NK-92 treated with Interleukin-12 subunit alpha and Interleukin-12 subunit beta, amount 100 ng/mL, for 24 hours (cell line): Measurements from ENCODE around the gene PRMT5.

ENCODE experiments used
- DNase-seq: peaks from one replicate; lab custom pipeline; 2025; lab: John Stamatoyannopoulos, UW

The PRMT5 gene

GRCh38 chr14:22875003-22875747, 54.0 kb downstream of the PRMT5 start:
- no peak for DNase-seq

GRCh38 chr14:22872833-22873520, 56.2 kb downstream of the PRMT5 start:
- DNase-seq, result no peak

GRCh38 chr14:22872033-22872832, 56.9 kb downstream of the PRMT5 start:
- DNase-seq, result peak; percentile 63

- DNase-seq, result peak; percentile 87
These were observed 57.7 kb downstream of the PRMT5 start, which contains the start of gene LRP10 for GRCh38 chr14:22871224-22872032. LRP10 (plus strand) TSS chr14:22871740; CDS start chr14:22872304, 564 bp downstream.

GRCh38 chr14:22870811-22871223, 58.4 kb downstream of the PRMT5 start:
- DNase-seq, result no peak
